Esophagus squamous epithelium (tissue), 5 donors: ENCODE data around the gene RNF223. TPM values are rescaled to one million over a fixed set of nuclear protein-coding genes. Genes with fewer than 3 reads are reported as not detected.

Experiments
- DNase-seq: peaks from one replicate; lab custom pipeline; 2025; lab: John Stamatoyannopoulos, UW
- H3K27ac ChIP-seq, 4 donors: fragments of 200-600 bp; sonication (generic); one replicate each; pipeline ENCODE4 v1.5.1; 2016 to 2019; ENCODE audit warnings: mild to moderate bottlenecking in 1 of 4
- H3K27me3 ChIP-seq, 4 donors: fragments of 200-600 bp; sonication (generic); 1 replicate in 3 of 4; 2 replicates in 1 of 4; pipeline versions ENCODE4 v1.5.1 to v1.6.0; 2017 to 2021; ENCODE audit warnings: antibody characterized with exemption in 1 of 4
- H3K36me3 ChIP-seq, 3 donors: fragments of 200-600 bp; sonication (generic); one replicate each; pipeline ENCODE4 v1.5.1; 2016 to 2019
- H3K4me1 ChIP-seq, 3 donors: fragments of 200-600 bp; sonication (generic); one replicate each; pipeline ENCODE4 v1.5.1; 2017 to 2019
- H3K4me3 ChIP-seq, 4 donors: fragments of 200-600 bp; sonication (generic); 1 replicate in 3 of 4; 2 replicates in 1 of 4; pipeline ENCODE4 v1.5.1; 2016 to 2019; ENCODE audit warnings: mild to moderate bottlenecking in 2 of 4, moderate library complexity in 1 of 4
- H3K9me3 ChIP-seq, 3 donors: fragments of 200-600 bp; sonication (generic); one replicate each; pipeline ENCODE4 v1.5.1; 2016 to 2019
- POLR2A ChIP-seq, 4 donors: fragments of 450-650 bp; IDR thresholded peaks; one replicate each; pipeline ENCODE4 v1.6.1; 2017; ENCODE audit warnings: antibody characterized with exemption in 4 of 4, mild to moderate bottlenecking in 4 of 4, moderate library complexity in 3 of 4
- WGBS, 2 donors: methylation state at CpG; one replicate each; pipeline ENCODE4 v1.1.5; 2018; 5-methylcytosine and 5-hydroxymethylcytosine counted together
- intact Hi-C: fragments of 100-400 bp; cut with DNase I; formaldehyde crosslinking; loops from one replicate; pipeline ENCODE4 v1.15.0; 2022
- total RNA-seq, 4 donors: library from RNA; depleted of rRNA; stranded (reverse); fragments of >200 nt; gene quantifications; one replicate each; pipeline ENCODE4 v1.1.0, GENCODE V29; 2016
- TF ChIP-seq, protein P1 (sequence below), 6 experiments: fragments of 450-650 bp in 4 of 6; fragments of 200-600 bp in 2 of 6; sonication (generic) in 2 of 6; IDR thresholded peaks; one replicate each; pipeline ENCODE4 v1.5.1; 2016 to 2019; ENCODE audit warnings: antibody characterized with exemption in 6 of 6, mild to moderate bottlenecking in 4 of 6, moderate library complexity in 4 of 6
- donor health status: DM: yes; HTN: yes; CAD: no.

The RNF223 gene
- total RNA-seq, 4 donors from 2014 or later = 11.8 to 25.3 (median 12.3) TPM

GRCh38 chr1:1046243-1046642 is 27.9 kb downstream of the RNF223 start:
- H3K27me3 ChIP-seq = no peaks in the 10 kb centered on the region
- no peaks in the 10 kb centered on the region for H3K9me3 ChIP-seq
- TF ChIP-seq POLR2A (IDR thresholded peaks at IDR 0.05) = no peak
- TF ChIP-seq, protein P1, sequence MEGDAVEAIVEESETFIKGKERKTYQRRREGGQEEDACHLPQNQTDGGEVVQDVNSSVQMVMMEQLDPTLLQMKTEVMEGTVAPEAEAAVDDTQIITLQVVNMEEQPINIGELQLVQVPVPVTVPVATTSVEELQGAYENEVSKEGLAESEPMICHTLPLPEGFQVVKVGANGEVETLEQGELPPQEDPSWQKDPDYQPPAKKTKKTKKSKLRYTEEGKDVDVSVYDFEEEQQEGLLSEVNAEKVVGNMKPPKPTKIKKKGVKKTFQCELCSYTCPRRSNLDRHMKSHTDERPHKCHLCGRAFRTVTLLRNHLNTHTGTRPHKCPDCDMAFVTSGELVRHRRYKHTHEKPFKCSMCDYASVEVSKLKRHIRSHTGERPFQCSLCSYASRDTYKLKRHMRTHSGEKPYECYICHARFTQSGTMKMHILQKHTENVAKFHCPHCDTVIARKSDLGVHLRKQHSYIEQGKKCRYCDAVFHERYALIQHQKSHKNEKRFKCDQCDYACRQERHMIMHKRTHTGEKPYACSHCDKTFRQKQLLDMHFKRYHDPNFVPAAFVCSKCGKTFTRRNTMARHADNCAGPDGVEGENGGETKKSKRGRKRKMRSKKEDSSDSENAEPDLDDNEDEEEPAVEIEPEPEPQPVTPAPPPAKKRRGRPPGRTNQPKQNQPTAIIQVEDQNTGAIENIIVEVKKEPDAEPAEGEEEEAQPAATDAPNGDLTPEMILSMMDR (IDR thresholded peaks at IDR 0.05) = no peak
- peaks cover 0 to 86% (median 16%) of the 10 kb centered on the region in 3 donors for H3K36me3 ChIP-seq
- H3K4me3 ChIP-seq = no peak overlapping the region
- intact Hi-C loops = no loop called here
- no peaks in the 10 kb centered on the region for H3K4me1 ChIP-seq
- no peak overlapping the region for H3K27ac ChIP-seq
- WGBS, 2 donors = 89% methylated on average over 3 of the region's 20 CpGs; no CpG with 5 or more reads in 1 of the 2 donors
- no peak for DNase-seq

GRCh38 chr1:1045129-1045528 is 29.0 kb downstream of the RNF223 start:
- H3K27me3 ChIP-seq = peaks cover 0 to under 1% (median 0%) of the 10 kb centered on the region in 4 donors
- H3K9me3 ChIP-seq = no peaks in the 10 kb centered on the region
- no peak overlapping the region for H3K4me3 ChIP-seq
- 86 to 93% methylated on average over 12 to 18 of the region's 23 CpGs for WGBS, 2 donors
- H3K4me1 ChIP-seq = peaks cover 5 to 6% (median 5%) of the 10 kb centered on the region in 3 donors
- no peak for TF ChIP-seq POLR2A (IDR thresholded peaks at IDR 0.05)
- intact Hi-C loops = no loop called here
- H3K36me3 ChIP-seq = peaks cover 0 to 75% (median 14%) of the 10 kb centered on the region in 3 donors
- DNase-seq = no peak
- no peak overlapping the region for H3K27ac ChIP-seq

DNA sequence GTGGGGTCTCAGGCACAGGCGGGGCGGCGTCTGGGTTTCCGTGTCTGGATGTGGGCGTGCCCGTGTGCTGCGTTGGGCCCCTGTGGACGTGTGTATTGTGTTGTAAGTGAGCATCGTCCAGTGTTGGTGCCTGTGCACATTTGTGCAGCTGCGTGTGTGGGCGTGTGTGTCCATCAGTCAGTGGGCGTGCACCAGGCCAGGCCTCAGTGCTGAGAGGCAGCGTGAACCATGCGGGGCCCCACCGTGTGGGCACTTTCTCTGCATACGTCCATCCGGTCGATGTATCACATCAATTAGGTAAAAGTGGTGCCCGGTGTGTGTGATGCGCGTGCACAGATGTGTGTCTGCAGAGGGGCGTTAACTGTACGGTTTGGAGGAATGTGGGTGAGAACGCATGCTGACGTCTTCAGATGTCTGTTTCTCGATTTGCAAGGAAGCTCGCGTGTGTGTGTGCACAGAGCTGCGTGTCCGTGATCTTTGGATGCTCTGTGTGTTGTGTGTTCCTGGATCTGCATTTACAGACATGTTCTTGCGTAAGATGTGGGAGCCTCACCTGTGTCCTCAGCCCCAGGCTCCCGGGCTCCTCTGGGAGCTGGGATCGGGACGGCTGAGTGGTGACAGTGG is 29.5 kb downstream of the RNF223 start:
- intact Hi-C loops = no loop called here
- H3K36me3 ChIP-seq = peaks cover 0 to 69% (median 9%) of the 10 kb centered on the region in 3 donors

GRCh38 chr1:1043921-1044320 is 30.2 kb downstream of the RNF223 start:
- H3K9me3 ChIP-seq = no peaks in the 10 kb centered on the region
- 98% methylated on average over 9 of the region's 33 CpGs; no CpG with 5 or more reads in 1 of the 2 donors for WGBS, 2 donors
- H3K27ac ChIP-seq = no peak overlapping the region
- H3K4me3 ChIP-seq = no peak overlapping the region
- intact Hi-C loops = no loop called here
- DNase-seq = no peak
- H3K4me1 ChIP-seq = peaks cover 14 to 18% (median 15%) of the 10 kb centered on the region in 3 donors
- peaks cover 0 to 63% (median 9%) of the 10 kb centered on the region in 3 donors for H3K36me3 ChIP-seq
- TF ChIP-seq, protein P1 (IDR thresholded peaks at IDR 0.05) = no peak
- TF ChIP-seq POLR2A (IDR thresholded peaks at IDR 0.05) = no peak
- H3K27me3 ChIP-seq = peaks cover 0 to 13% (median 0%) of the 10 kb centered on the region in 4 donors

More for the DNA sequence above, 29.5 kb downstream of the RNF223 start:
- 95 to 97% methylated on average over 12 to 15 of the region's 34 CpGs for WGBS, 2 donors
- Histone ChIP-seq H3K4me3 (no peak overlapping the region), H3K27ac (no peak overlapping the region), H3K4me1 (peaks cover 10 to 11% (median 11%) of the 10 kb centered on the region in 3 donors), H3K27me3 (peaks cover 0 to 6% (median 0%) of the 10 kb centered on the region in 4 donors), H3K9me3 (no peaks in the 10 kb centered on the region)
- TF ChIP-seq POLR2A (IDR thresholded peaks at IDR 0.05) = no peak
- TF ChIP-seq, protein P1 (IDR thresholded peaks at IDR 0.05) = no peak
- no peak for DNase-seq

DNA sequence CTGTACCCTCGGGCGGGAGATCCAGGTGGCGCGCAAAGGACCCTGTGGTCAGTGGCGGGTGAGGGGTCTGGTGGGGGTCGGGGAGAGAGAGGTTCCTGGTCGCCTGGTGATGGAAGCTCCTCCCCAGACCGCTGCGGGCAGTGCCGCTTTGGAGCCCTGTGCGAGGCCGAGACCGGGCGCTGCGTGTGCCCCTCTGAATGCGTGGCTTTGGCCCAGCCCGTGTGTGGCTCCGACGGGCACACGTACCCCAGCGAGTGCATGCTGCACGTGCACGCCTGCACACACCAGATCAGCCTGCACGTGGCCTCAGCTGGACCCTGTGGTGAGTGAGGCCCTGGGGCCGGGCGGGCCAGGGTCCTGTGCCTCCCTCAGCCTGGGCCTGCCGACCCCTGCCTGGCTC is 30.7 kb downstream of the RNF223 start:
- peaks cover 0 to 18% (median 0%) of the 10 kb centered on the region in 4 donors for H3K27me3 ChIP-seq
- peaks cover 0 to 60% (median 9%) of the 10 kb centered on the region in 3 donors for H3K36me3 ChIP-seq
- no peaks in the 10 kb centered on the region for H3K9me3 ChIP-seq
- H3K4me1 ChIP-seq = peaks cover 14 to 23% (median 15%) of the 10 kb centered on the region in 3 donors
- no peak overlapping the region for H3K27ac ChIP-seq
- no peak overlapping the region for H3K4me3 ChIP-seq
- intact Hi-C loops = no loop called here
- no peak for DNase-seq
- TF ChIP-seq POLR2A (IDR thresholded peaks at IDR 0.05) = no peak
- TF ChIP-seq, protein P1 (IDR thresholded peaks at IDR 0.05) = no peak
- 93 to 94% methylated on average over 7 to 12 of the region's 27 CpGs for WGBS, 2 donors
